ENCODE data around the gene CREB1.
"Not testable (repeated sequence)": the region's sequence is repeated elsewhere in the genome, so short reads cannot be mapped to it uniquely, and the experiment has no call there.

CREB1 gene

GRCh38 chr2:207492461-207492860 lies 37.3 kb upstream of the CREB1 start:
- no peak overlapping the region for H3K27ac ChIP-seq (ENCODE audit: low read depth, low read length)
- no peaks in the 10 kb centered on the region for H3K4me1 ChIP-seq (ENCODE audit: control insufficient read depth, insufficient read depth, low read length)
- no peak overlapping the region for H3K9ac ChIP-seq (ENCODE audit: low read length)
- H3K27me3 ChIP-seq (ENCODE audit: control insufficient read depth, insufficient read depth, low read length) = no peaks in the 10 kb centered on the region
- no peak overlapping the region for H3K4me3 ChIP-seq (ENCODE audit: low read length)
- no peaks in the 10 kb centered on the region for H3K36me3 ChIP-seq (ENCODE audit: control insufficient read depth, insufficient read depth, low read length)

GRCh38 chr2:207494137-207494536 lies 35.6 kb upstream of the CREB1 start:
- no peak overlapping the region for H3K27ac ChIP-seq (ENCODE audit: low read depth, low read length)
- H3K36me3 ChIP-seq (ENCODE audit: control insufficient read depth, insufficient read depth, low read length) = no peaks in the 10 kb centered on the region
- no peak overlapping the region for H3K9ac ChIP-seq (ENCODE audit: low read length)
- no peaks in the 10 kb centered on the region for H3K4me1 ChIP-seq (ENCODE audit: control insufficient read depth, insufficient read depth, low read length)
- H3K27me3 ChIP-seq (ENCODE audit: control insufficient read depth, insufficient read depth, low read length) = no peaks in the 10 kb centered on the region
- no peak overlapping the region for H3K4me3 ChIP-seq (ENCODE audit: low read length)

- H3K4me1 ChIP-seq (ENCODE audit: control insufficient read depth, insufficient read depth, low read length); H3K27me3 ChIP-seq (ENCODE audit: control insufficient read depth, insufficient read depth, low read length); H3K9ac ChIP-seq (ENCODE audit: low read length); H3K4me3 ChIP-seq (ENCODE audit: low read length); H3K36me3 ChIP-seq (ENCODE audit: control insufficient read depth, insufficient read depth, low read length); H3K27ac ChIP-seq (ENCODE audit: low read depth, low read length): not testable (repeated sequence)
These were observed 32.8 kb upstream of the CREB1 start for GRCh38 chr2:207496936-207497335.

GRCh38 chr2:207497596-207497995 lies 32.2 kb upstream of the CREB1 start:
- Histone ChIP-seq H3K27ac (ENCODE audit: low read depth, low read length) (no peak overlapping the region), H3K4me3 (ENCODE audit: low read length) (no peak overlapping the region), H3K4me1 (ENCODE audit: control insufficient read depth, insufficient read depth, low read length) (no peaks in the 10 kb centered on the region), H3K9ac (ENCODE audit: low read length) (no peak overlapping the region), H3K36me3 (ENCODE audit: control insufficient read depth, insufficient read depth, low read length) (no peaks in the 10 kb centered on the region), H3K27me3 (ENCODE audit: control insufficient read depth, insufficient read depth, low read length) (no peaks in the 10 kb centered on the region)

- H3K4me3 ChIP-seq (ENCODE audit: low read length) = no peak overlapping the region
- H3K27ac ChIP-seq (ENCODE audit: low read depth, low read length) = no peak overlapping the region
- H3K4me1 ChIP-seq (ENCODE audit: control insufficient read depth, insufficient read depth, low read length) = no peaks in the 10 kb centered on the region
- H3K27me3 ChIP-seq (ENCODE audit: control insufficient read depth, insufficient read depth, low read length) = no peaks in the 10 kb centered on the region
- no peaks in the 10 kb centered on the region for H3K36me3 ChIP-seq (ENCODE audit: control insufficient read depth, insufficient read depth, low read length)
- H3K9ac ChIP-seq (ENCODE audit: low read length) = no peak overlapping the region
These were observed 31.3 kb upstream of the CREB1 start for GRCh38 chr2:207498427-207498826.

GRCh38 chr2:207499114-207499513 lies 30.6 kb upstream of the CREB1 start:
- no peak overlapping the region for H3K27ac ChIP-seq (ENCODE audit: low read depth, low read length)
- H3K27me3 ChIP-seq (ENCODE audit: control insufficient read depth, insufficient read depth, low read length) = no peaks in the 10 kb centered on the region
- H3K9ac ChIP-seq (ENCODE audit: low read length) = no peak overlapping the region
- H3K4me3 ChIP-seq (ENCODE audit: low read length) = no peak overlapping the region
- H3K36me3 ChIP-seq (ENCODE audit: control insufficient read depth, insufficient read depth, low read length) = no peaks in the 10 kb centered on the region
- no peaks in the 10 kb centered on the region for H3K4me1 ChIP-seq (ENCODE audit: control insufficient read depth, insufficient read depth, low read length)

- Histone ChIP-seq H3K9ac (ENCODE audit: low read length) (no peak overlapping the region), H3K4me1 (ENCODE audit: control insufficient read depth, insufficient read depth, low read length) (peaks cover 13% of the 10 kb centered on the region), H3K27ac (ENCODE audit: low read depth, low read length) (no peak overlapping the region), H3K36me3 (ENCODE audit: control insufficient read depth, insufficient read depth, low read length) (no peaks in the 10 kb centered on the region), H3K4me3 (ENCODE audit: low read length) (no peak overlapping the region), H3K27me3 (ENCODE audit: control insufficient read depth, insufficient read depth, low read length) (no peaks in the 10 kb centered on the region)
These were observed 27.8 kb upstream of the CREB1 start for GRCh38 chr2:207501802-207502576.

GRCh38 chr2:207502577-207503198 lies 27.1 kb upstream of the CREB1 start:
- H3K27me3 ChIP-seq (ENCODE audit: control insufficient read depth, insufficient read depth, low read length) = no peaks in the 10 kb centered on the region
- H3K36me3 ChIP-seq (ENCODE audit: control insufficient read depth, insufficient read depth, low read length) = no peaks in the 10 kb centered on the region
- H3K4me1 ChIP-seq (ENCODE audit: control insufficient read depth, insufficient read depth, low read length) = peaks cover 13% of the 10 kb centered on the region
- H3K9ac ChIP-seq (ENCODE audit: low read length) = no peak overlapping the region
- no peak overlapping the region for H3K4me3 ChIP-seq (ENCODE audit: low read length)
- H3K27ac ChIP-seq (ENCODE audit: low read depth, low read length) = no peak overlapping the region

- no peak overlapping the region for H3K27ac ChIP-seq (ENCODE audit: low read depth, low read length)
These were observed 26.5 kb upstream of the CREB1 start for GRCh38 chr2:207503234-207503633.

GRCh38 chr2:207504513-207505170 lies 25.1 kb upstream of the CREB1 start:
- Histone ChIP-seq H3K27me3 (ENCODE audit: control insufficient read depth, insufficient read depth, low read length) (no peaks in the 10 kb centered on the region), H3K4me3 (ENCODE audit: low read length) (no peak overlapping the region), H3K9ac (ENCODE audit: low read length) (no peak overlapping the region), H3K4me1 (ENCODE audit: control insufficient read depth, insufficient read depth, low read length) (peaks cover 13% of the 10 kb centered on the region), H3K36me3 (ENCODE audit: control insufficient read depth, insufficient read depth, low read length) (no peaks in the 10 kb centered on the region), H3K27ac (ENCODE audit: low read depth, low read length) (no peak overlapping the region)

More at GRCh38 chr2:207503234-207503633, 26.5 kb upstream of the CREB1 start:
- Histone ChIP-seq H3K27me3 (ENCODE audit: control insufficient read depth, insufficient read depth, low read length) (no peaks in the 10 kb centered on the region), H3K4me1 (ENCODE audit: control insufficient read depth, insufficient read depth, low read length) (peaks cover 13% of the 10 kb centered on the region), H3K4me3 (ENCODE audit: low read length) (no peak overlapping the region), H3K9ac (ENCODE audit: low read length) (no peak overlapping the region), H3K36me3 (ENCODE audit: control insufficient read depth, insufficient read depth, low read length) (no peaks in the 10 kb centered on the region)

GRCh38 chr2:207505171-207505570 lies 24.6 kb upstream of the CREB1 start:
- Histone ChIP-seq H3K4me3 (ENCODE audit: low read length) (no peak overlapping the region), H3K27ac (ENCODE audit: low read depth, low read length) (peak overlapping the region; percentile 13), H3K27me3 (ENCODE audit: control insufficient read depth, insufficient read depth, low read length) (no peaks in the 10 kb centered on the region), H3K36me3 (ENCODE audit: control insufficient read depth, insufficient read depth, low read length) (no peaks in the 10 kb centered on the region), H3K9ac (ENCODE audit: low read length) (no peak overlapping the region), H3K4me1 (ENCODE audit: control insufficient read depth, insufficient read depth, low read length) (peaks cover 13% of the 10 kb centered on the region)

GRCh38 chr2:207505728-207506127 lies 24.0 kb upstream of the CREB1 start:
- H3K4me1 ChIP-seq (ENCODE audit: control insufficient read depth, insufficient read depth, low read length) = peaks cover 13% of the 10 kb centered on the region
- H3K4me3 ChIP-seq (ENCODE audit: low read length) = no peak overlapping the region
- H3K27me3 ChIP-seq (ENCODE audit: control insufficient read depth, insufficient read depth, low read length) = no peaks in the 10 kb centered on the region
- no peaks in the 10 kb centered on the region for H3K36me3 ChIP-seq (ENCODE audit: control insufficient read depth, insufficient read depth, low read length)
- peak overlapping the region; percentile 19 for H3K27ac ChIP-seq (ENCODE audit: low read depth, low read length)
- no peak overlapping the region for H3K9ac ChIP-seq (ENCODE audit: low read length)

Data from rectal smooth muscle tissue (tissue), 1 donor.